ENCODE measurements around the gene GRM8. TPM values are rescaled to one million over a fixed set of nuclear protein-coding genes. Genes with fewer than 3 reads are reported as not detected.
A peak's percentile ranks its signal among the peaks of the same experiment; 100 is the strongest.

Gene GRM8
- total and polyA plus RNA-seq, 10 of the 15 experiments (the other 5 are each of a cell fraction or from before 2014, with no cell fraction given), result 0.33 to 7.1 (median 0.45) TPM; not detected in 2

- no peak overlapping the region for H2AFZ ChIP-seq (ENCODE audit: control insufficient read depth, low read depth, low read length)
- ChIA-PET SMC1A (ENCODE audit: uncharacterized antibody, unreplicated experiment) (no interaction called here), RAD21 (ENCODE audit: unreplicated experiment) (no interaction called here), CTCF (no interaction called here), POLR2A (no interaction called here)
- H3K9ac ChIP-seq (ENCODE audit: control insufficient read depth, insufficient read depth, low read length), result no peak overlapping the region
- intact Hi-C loops (cut with micrococcal nuclease; ENCODE audit: unreplicated experiment) (no loop called here), in situ Hi-C loops (cut with MboI) (no loop called here)
- TF ChIP-seq MEF2B (IDR thresholded peaks at IDR 0.05; ENCODE audit: partially characterized antibody, poor library complexity, severe bottlenecking) (no peak), ZBTB4 (CRISPR knock-in tag; IDR thresholded peaks at IDR 0.05) (no peak), DPF2 (IDR thresholded peaks at IDR 0.05) (no peak), CREB1 (IDR thresholded peaks at IDR 0.05; ENCODE audit: low read depth) (no peak)
- DNase-seq (ENCODE audit: low read depth, low spot score) (no peak), ATAC-seq (no peak), FAIRE-seq (no peak)
- no peaks in the 10 kb centered on the region for H4K20me1 ChIP-seq (ENCODE audit: control insufficient read depth, insufficient read depth)
- WGBS (ENCODE audit: insufficient coverage, insufficient replicate concordance, low lambda C conversion rate, missing lambda C conversion rate), result 3% methylated on average over 2 of the region's 2 CpGs
- no peaks in the 10 kb centered on the region for H3K36me3 ChIP-seq (ENCODE audit: control insufficient read depth in 2 of 2, insufficient read depth in 2 of 2, low read length in 1 of 2)
- H3K9me3 ChIP-seq (replicated peaks; ENCODE audit: control insufficient read depth, insufficient read depth, low read length), result no peaks in the 10 kb centered on the region
- no peaks in the 10 kb centered on the region for H3K4me1 ChIP-seq (ENCODE audit: control insufficient read depth, insufficient read depth, low read length)
- H3K27ac ChIP-seq (ENCODE audit: control insufficient read depth, insufficient read depth), result no peak overlapping the region
- no peaks in the 10 kb centered on the region for H3K79me2 ChIP-seq (ENCODE audit: control insufficient read depth, insufficient read depth, low read length)
- no peak overlapping the region for H3K4me2 ChIP-seq (ENCODE audit: control insufficient read depth, insufficient read depth)
- H3K27me3 ChIP-seq (replicated peaks in 1 of 2; ENCODE audit: control insufficient read depth in 2 of 2, insufficient read depth in 2 of 2, low read length in 1 of 2), result no peaks in the 10 kb centered on the region
- H3K4me3 ChIP-seq, result no peak overlapping the region
- BruUV-seq (replicated peaks), result no TSS peak
Observed at GRCh38 chr7:127162366-127162765, 90.4 kb downstream of the GRM8 start.

GRCh38 chr7:127158659-127159058, 94.1 kb downstream of the GRM8 start:
- POLR2A ChIA-PET, result no interaction called here
- BruUV-seq (replicated peaks), result no TSS peak
- in situ Hi-C loops (cut with MboI), result no loop called here
- TF ChIP-seq NFXL1 (IDR thresholded peaks at IDR 0.05; ENCODE audit: borderline replicate concordance) (no peak), CBFB (IDR thresholded peaks at IDR 0.05; ENCODE audit: low read depth) (no peak), ZNF384 (IDR thresholded peaks at IDR 0.05; ENCODE audit: borderline replicate concordance, low read depth, low read length) (peak; percentile 44; the same call in 1 of the 2 replicates), NFYA (IDR thresholded peaks at IDR 0.05; ENCODE audit: borderline replicate concordance, low read depth, low read length) (no peak), HCFC1 (IDR thresholded peaks at IDR 0.05; ENCODE audit: low read length) (no peak), SMC3 (IDR thresholded peaks at IDR 0.05; ENCODE audit: borderline replicate concordance, low read length) (peak; percentile 17; the same call in 1 of the 2 replicates), MTA2 (IDR thresholded peaks at IDR 0.05; ENCODE audit: low read depth) (no peak), CBX5 (IDR thresholded peaks at IDR 0.05; ENCODE audit: low read depth) (no peak), TCF7 (IDR thresholded peaks at IDR 0.05; ENCODE audit: borderline replicate concordance) (no peak), EGR1 (IDR thresholded peaks at IDR 0.05; ENCODE audit: borderline replicate concordance in 1 of 2, low read depth in 2 of 2, low read length in 2 of 2) (no peak), MLLT1 (IDR thresholded peaks at IDR 0.05) (no peak)

More at GRCh38 chr7:127158659-127159058, 94.1 kb downstream of the GRM8 start:
- DNase-seq (ENCODE audit: low read depth, low spot score) (no peak), ATAC-seq (peak; percentile 74), FAIRE-seq (no peak)
- ChIA-PET CTCF (interaction anchor here (0.6 to 1.4 kb wide), 9 partner anchors 10 to 1039 kb away, joined by 3 to 5 read pairs (median 3); no protein-coding TSS in a partner anchor), SMC1A (ENCODE audit: uncharacterized antibody, unreplicated experiment) (interaction anchor here (0.6 kb wide), 1 partner anchor 352 kb away, joined by 3 read pairs; no protein-coding TSS in a partner anchor), RAD21 (ENCODE audit: unreplicated experiment) (no interaction called here)
- no peaks in the 10 kb centered on the region for H3K4me1 ChIP-seq (ENCODE audit: control insufficient read depth, insufficient read depth, low read length)
- no peak overlapping the region for H3K9ac ChIP-seq (ENCODE audit: control insufficient read depth, insufficient read depth, low read length)
- H3K79me2 ChIP-seq (ENCODE audit: control insufficient read depth, insufficient read depth, low read length), result no peaks in the 10 kb centered on the region
- no peaks in the 10 kb centered on the region for H3K9me3 ChIP-seq (replicated peaks; ENCODE audit: control insufficient read depth, insufficient read depth, low read length)
- no peak overlapping the region for H3K4me2 ChIP-seq (ENCODE audit: control insufficient read depth, insufficient read depth)
- intact Hi-C loops (cut with micrococcal nuclease; ENCODE audit: unreplicated experiment), result loop anchor here (10.0 kb wide), 1 partner anchor 354 kb away; no protein-coding TSS in a partner anchor
- no peaks in the 10 kb centered on the region for H3K27me3 ChIP-seq (replicated peaks in 1 of 2; ENCODE audit: control insufficient read depth in 2 of 2, insufficient read depth in 2 of 2, low read length in 1 of 2)
- no peaks in the 10 kb centered on the region for H4K20me1 ChIP-seq (ENCODE audit: control insufficient read depth, insufficient read depth)
- H3K36me3 ChIP-seq (ENCODE audit: control insufficient read depth in 2 of 2, insufficient read depth in 2 of 2, low read length in 1 of 2), result no peaks in the 10 kb centered on the region
- no peak overlapping the region for H2AFZ ChIP-seq (ENCODE audit: control insufficient read depth, low read depth, low read length)
- H3K4me3 ChIP-seq, result no peak overlapping the region
- H3K27ac ChIP-seq (ENCODE audit: control insufficient read depth, insufficient read depth), result no peak overlapping the region
- 6% methylated on average over 3 of the region's 3 CpGs for WGBS (ENCODE audit: insufficient coverage, insufficient replicate concordance, low lambda C conversion rate, missing lambda C conversion rate)

Data from GM12878 (cell line).